IPS-20b (cell line): ENCODE measurements around the gene ESF1.
A peak's percentile ranks its signal among the peaks of the same experiment; 100 is the strongest.

Source experiments
- H3K27ac ChIP-seq: one replicate; pipeline ENCODE4 v1.5.1; 2013; ENCODE audit warnings: low read length
- H3K27me3 ChIP-seq: 2 replicates; pipeline ENCODE4 v1.6.1; 2013; ENCODE audit warnings: mild to moderate bottlenecking, low read length, inconsistent platforms; ENCODE audit not compliant: insufficient read depth
- H3K36me3 ChIP-seq: 2 replicates; pipeline ENCODE4 v1.6.1; 2013; ENCODE audit warnings: low read depth, mild to moderate bottlenecking, inconsistent platforms, low read length, moderate library complexity; ENCODE audit not compliant: insufficient read depth
- H3K4me1 ChIP-seq: 2 replicates; pipeline ENCODE4 v1.6.1; 2013; ENCODE audit warnings: mild to moderate bottlenecking, control low read depth, inconsistent platforms, low read length, moderate library complexity; ENCODE audit not compliant: insufficient read depth
- H3K4me3 ChIP-seq: 2 replicates; pipeline ENCODE4 v1.5.1; 2013; ENCODE audit warnings: mild to moderate bottlenecking, low read length, inconsistent platforms
- H3K9ac ChIP-seq: 2 replicates; pipeline ENCODE4 v1.6.1; 2013; ENCODE audit warnings: low read depth, mild to moderate bottlenecking, inconsistent platforms, low read length, moderate library complexity
- H3K9me3 ChIP-seq: 2 replicates; pipeline ENCODE4 v1.6.1; 2013; ENCODE audit warnings: mild to moderate bottlenecking, low read depth, low read length, inconsistent platforms; ENCODE audit not compliant: insufficient read depth

The ESF1 gene

GRCh38 chr20:13784893-13785715 lies at the start of gene ESF1, which contains the start of gene NDUFAF5:
TSS of gene ESF1 (minus strand) at chr20:13784919. CDS start at chr20:13783140, 1,779 bp downstream.
TSS of gene NDUFAF5 (plus strand) at chr20:13785028. CDS start at chr20:13785069, 41 bp downstream.
- H3K4me3 ChIP-seq: peak within 1 kb of the TSS; percentile 100
- H3K4me1 ChIP-seq: peaks cover 6% of the 10 kb centered on the region
- peaks cover 57% of the 10 kb centered on the region for H3K36me3 ChIP-seq
- peak within 1 kb of the TSS; percentile 97 for H3K27ac ChIP-seq
- H3K9me3 ChIP-seq: no peaks in the 10 kb centered on the region
- no peaks in the 10 kb centered on the region for H3K27me3 ChIP-seq
- H3K9ac ChIP-seq: peak within 1 kb of the TSS; percentile 99

GRCh38 chr20:13831476-13831875 lies 46.8 kb upstream of the ESF1 start:
- Histone ChIP-seq H3K36me3 (no peaks in the 10 kb centered on the region), H3K9me3 (peaks cover 3% of the 10 kb centered on the region; the same call in 1 of the 2 replicates), H3K27me3 (no peaks in the 10 kb centered on the region), H3K9ac (no peak overlapping the region), H3K27ac (no peak overlapping the region), H3K4me3 (no peak overlapping the region), H3K4me1 (no peaks in the 10 kb centered on the region)

GRCh38 chr20:13825465-13825864 lies 40.7 kb upstream of the ESF1 start:
- no peaks in the 10 kb centered on the region for H3K36me3 ChIP-seq
- H3K4me1 ChIP-seq: no peaks in the 10 kb centered on the region
- no peaks in the 10 kb centered on the region for H3K9me3 ChIP-seq
- H3K27me3 ChIP-seq: no peaks in the 10 kb centered on the region
- no peak overlapping the region for H3K9ac ChIP-seq
- no peak overlapping the region for H3K27ac ChIP-seq
- no peak overlapping the region for H3K4me3 ChIP-seq

- Histone ChIP-seq H3K9ac (no peak overlapping the region), H3K4me3 (no peak overlapping the region), H3K4me1 (no peaks in the 10 kb centered on the region), H3K27ac (no peak overlapping the region), H3K27me3 (no peaks in the 10 kb centered on the region), H3K36me3 (no peaks in the 10 kb centered on the region), H3K9me3 (no peaks in the 10 kb centered on the region)
Observed at GRCh38 chr20:13824459-13824858, 39.7 kb upstream of the ESF1 start.

GRCh38 chr20:13822459-13822858 lies 37.7 kb upstream of the ESF1 start:
- Histone ChIP-seq H3K4me3 (no peak overlapping the region), H3K36me3 (peaks cover 14% of the 10 kb centered on the region), H3K9ac (no peak overlapping the region), H3K9me3 (no peaks in the 10 kb centered on the region), H3K27me3 (no peaks in the 10 kb centered on the region), H3K4me1 (no peaks in the 10 kb centered on the region), H3K27ac (no peak overlapping the region)

- H3K4me1 ChIP-seq: no peaks in the 10 kb centered on the region
- H3K9me3 ChIP-seq: no peaks in the 10 kb centered on the region
Observed at GRCh38 chr20:13821876-13822275, 37.2 kb upstream of the ESF1 start.

GRCh38 chr20:13819885-13820645 lies 35.3 kb upstream of the ESF1 start:
- Histone ChIP-seq H3K9ac (no peak overlapping the region), H3K36me3 (peaks cover 38% of the 10 kb centered on the region), H3K4me1 (no peaks in the 10 kb centered on the region), H3K27me3 (no peaks in the 10 kb centered on the region), H3K27ac (no peak overlapping the region), H3K9me3 (no peaks in the 10 kb centered on the region), H3K4me3 (no peak overlapping the region)

More at GRCh38 chr20:13821876-13822275, 37.2 kb upstream of the ESF1 start:
- Histone ChIP-seq H3K27ac (no peak overlapping the region), H3K36me3 (peaks cover 20% of the 10 kb centered on the region), H3K9ac (no peak overlapping the region), H3K27me3 (no peaks in the 10 kb centered on the region), H3K4me3 (no peak overlapping the region)

GRCh38 chr20:13817342-13817741 lies 32.6 kb upstream of the ESF1 start:
- no peak overlapping the region for H3K4me3 ChIP-seq
- H3K9ac ChIP-seq: no peak overlapping the region
- no peaks in the 10 kb centered on the region for H3K4me1 ChIP-seq
- no peak overlapping the region for H3K27ac ChIP-seq
- H3K36me3 ChIP-seq: peaks cover 64% of the 10 kb centered on the region
- H3K9me3 ChIP-seq: no peaks in the 10 kb centered on the region
- no peaks in the 10 kb centered on the region for H3K27me3 ChIP-seq

- peaks cover 70% of the 10 kb centered on the region for H3K36me3 ChIP-seq
- no peak overlapping the region for H3K27ac ChIP-seq
- no peaks in the 10 kb centered on the region for H3K4me1 ChIP-seq
- no peak overlapping the region for H3K4me3 ChIP-seq
- H3K9me3 ChIP-seq: no peaks in the 10 kb centered on the region
- H3K9ac ChIP-seq: no peak overlapping the region
- H3K27me3 ChIP-seq: no peaks in the 10 kb centered on the region
Observed at GRCh38 chr20:13816757-13817156, 32.0 kb upstream of the ESF1 start.

- no peak overlapping the region for H3K27ac ChIP-seq
Observed at GRCh38 chr20:13814672-13815071, 30.0 kb upstream of the ESF1 start.

GRCh38 chr20:13813910-13814309 lies 29.2 kb upstream of the ESF1 start:
- Histone ChIP-seq H3K27me3 (no peaks in the 10 kb centered on the region), H3K9ac (no peak overlapping the region), H3K9me3 (no peaks in the 10 kb centered on the region), H3K4me1 (no peaks in the 10 kb centered on the region), H3K4me3 (no peak overlapping the region), H3K27ac (no peak overlapping the region), H3K36me3 (peaks cover 99% of the 10 kb centered on the region)

More at GRCh38 chr20:13814672-13815071, 30.0 kb upstream of the ESF1 start:
- H3K4me1 ChIP-seq: no peaks in the 10 kb centered on the region
- peaks cover 91% of the 10 kb centered on the region for H3K36me3 ChIP-seq
- no peaks in the 10 kb centered on the region for H3K9me3 ChIP-seq
- no peak overlapping the region for H3K4me3 ChIP-seq
- H3K9ac ChIP-seq: no peak overlapping the region
- H3K27me3 ChIP-seq: no peaks in the 10 kb centered on the region
